Activated CD4-positive, alpha-beta T cell treated with anti-CD3 and anti-CD28 coated beads for 1 hour (primary cell): ENCODE measurements around the gene WDR83.

ENCODE experiments used
- DNase-seq: peaks from one replicate; pipeline ENCODE4 v3.0.0-alpha.2; 2020

The WDR83 gene

DNA sequence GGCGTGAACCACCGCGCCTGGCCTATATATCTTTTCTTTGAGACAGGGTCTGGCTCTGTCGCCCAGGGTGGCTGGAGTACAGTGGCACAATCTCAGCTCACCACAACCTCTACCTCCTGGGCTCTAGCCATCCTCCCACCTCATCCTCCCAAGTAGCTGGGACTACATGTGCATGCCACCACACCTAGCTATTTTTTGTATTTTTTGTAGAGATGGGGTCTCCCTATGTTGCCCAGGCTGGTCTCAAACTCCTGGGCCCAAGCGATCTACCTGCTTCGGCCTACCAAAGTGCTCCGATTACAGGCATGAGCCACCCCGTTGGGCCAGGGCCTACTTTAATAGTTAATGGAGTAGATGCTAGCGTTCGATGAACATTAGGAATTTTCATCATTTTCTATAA is 53.7 kb downstream of the WDR83 start:
- DNase-seq = no peak

GRCh38 chr19:12720851-12721655 is 54.4 kb downstream of the WDR83 start:
- DNase-seq = no peak

- DNase-seq = peak; percentile 33
Measured at GRCh38 chr19:12721656-12722565, 55.3 kb downstream of the WDR83 start.

- peak; percentile 87 for DNase-seq
Measured at GRCh38 chr19:12722566-12723380, 56.2 kb downstream of the WDR83 start.

DNA sequence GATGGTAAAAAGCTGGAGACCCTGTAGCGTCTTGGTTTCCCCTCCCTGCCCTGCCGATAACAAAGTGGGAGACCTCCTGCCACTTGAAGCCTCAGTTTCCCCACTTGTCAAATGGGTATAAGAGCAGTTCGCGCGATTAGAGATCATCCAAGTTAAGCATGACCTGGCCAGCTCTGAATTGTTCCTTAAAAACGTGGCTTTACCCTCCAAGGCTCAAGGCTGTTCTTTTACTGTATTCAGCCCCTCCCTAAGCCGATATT is 56.7 kb downstream of the WDR83 start:
- no peak for DNase-seq

GRCh38 chr19:12723641-12724426 is 57.2 kb downstream of the WDR83 start, which contains the start of gene TNPO2:
TNPO2 (minus strand) TSS chr19:12723932; CDS start chr19:12720977, 2,955 bp downstream.
- peak; percentile 51 for DNase-seq
